HG03469 (cell line): Measurements from ENCODE around the gene PUM1.
"Not testable (repeated sequence)": the region's sequence is repeated elsewhere in the genome, so short reads cannot be mapped to it uniquely, and the experiment has no call there.

Experiments
- ATAC-seq: cut with Tn5 transposase; IDR thresholded peaks from one replicate; pipeline ENCODE4 v1.9.1; 2021; ENCODE audit warnings: mild to moderate bottlenecking, moderate library complexity, moderate number of reproducible peaks; ENCODE audit not compliant: unreplicated experiment

The PUM1 gene

DNA sequence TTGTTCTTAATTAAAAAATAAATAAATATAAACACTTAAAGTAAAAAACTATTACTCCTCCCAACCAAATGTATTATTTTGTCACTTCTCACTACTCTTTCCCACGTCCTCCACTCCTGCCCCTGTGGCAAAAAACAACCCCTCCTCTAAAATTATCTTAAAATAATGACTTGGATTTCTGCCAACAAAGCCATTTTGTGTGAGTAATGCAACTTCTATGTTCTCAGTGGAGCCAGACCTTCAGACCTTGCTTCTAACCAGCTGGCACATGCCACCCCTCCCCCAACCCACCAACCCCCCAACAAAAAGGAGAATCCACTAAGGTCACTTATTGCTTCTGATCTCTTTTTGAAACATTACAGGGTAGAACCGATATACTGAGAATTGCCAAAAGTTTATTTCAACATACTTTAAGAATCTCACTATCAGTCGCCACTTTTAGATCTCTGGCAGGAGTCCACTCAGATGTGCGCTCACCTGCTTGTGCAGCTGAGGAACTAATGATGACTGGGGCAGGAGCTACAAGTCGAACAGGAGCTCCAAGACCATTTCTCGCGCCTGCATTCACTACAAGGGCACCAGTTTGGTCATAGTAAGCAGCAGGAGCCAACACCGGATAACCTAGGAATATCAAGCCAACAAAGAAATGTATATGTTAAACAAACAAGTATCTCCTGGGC is 98.7 kb downstream of the PUM1 start:
- ATAC-seq: no peak

DNA sequence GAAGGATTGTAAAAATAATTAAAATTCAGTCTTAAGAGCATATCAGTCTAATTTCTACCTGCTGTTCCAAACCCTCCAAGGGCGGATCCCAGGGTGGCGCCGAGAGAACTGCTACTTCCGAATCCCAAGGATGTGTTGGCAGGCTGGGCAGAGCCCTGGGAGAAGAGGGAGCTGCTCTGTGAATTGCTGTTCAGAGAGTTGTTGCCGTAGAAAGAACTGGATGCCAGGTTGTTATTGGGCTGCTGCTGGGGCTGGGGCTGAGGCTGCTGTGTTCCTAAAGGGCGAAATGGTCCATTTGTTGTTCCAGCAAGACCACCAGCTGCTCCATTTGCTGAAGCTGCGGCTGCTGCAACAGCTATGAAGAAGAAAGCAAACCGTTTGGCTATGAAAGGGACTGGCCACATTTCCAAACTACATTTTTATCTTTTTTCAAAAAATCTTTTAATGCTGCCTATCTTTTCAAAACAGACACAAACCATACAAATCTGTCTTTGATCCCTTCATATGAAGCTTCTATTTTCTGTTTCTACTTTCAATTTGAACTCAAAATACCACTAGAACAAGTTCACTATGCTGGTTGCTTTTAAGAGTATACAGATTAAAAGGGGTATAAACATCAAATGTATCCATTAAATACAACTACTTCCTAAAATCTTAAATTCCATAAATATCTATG is 99.5 kb downstream of the PUM1 start:
- no peak for ATAC-seq

DNA sequence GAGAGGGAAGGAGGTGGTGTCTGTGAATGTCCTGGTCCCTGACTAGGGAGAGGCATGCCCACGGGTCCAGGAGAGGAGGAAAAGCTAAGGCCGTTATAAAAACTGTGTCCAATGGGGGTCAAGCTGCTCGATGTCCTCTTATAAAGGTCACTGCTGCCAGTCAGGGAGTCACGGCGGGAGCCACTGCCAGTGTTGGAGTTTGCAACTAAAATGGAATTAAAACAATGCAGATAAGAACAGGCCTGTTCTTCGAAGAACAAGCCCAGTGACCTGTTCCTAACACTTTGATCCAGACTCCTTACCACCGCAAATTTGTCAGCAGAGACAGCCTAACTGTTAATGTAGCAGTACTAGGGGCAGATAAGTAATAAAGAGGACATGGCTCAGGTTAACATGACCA is 100.8 kb downstream of the PUM1 start:
- ATAC-seq: no peak

DNA sequence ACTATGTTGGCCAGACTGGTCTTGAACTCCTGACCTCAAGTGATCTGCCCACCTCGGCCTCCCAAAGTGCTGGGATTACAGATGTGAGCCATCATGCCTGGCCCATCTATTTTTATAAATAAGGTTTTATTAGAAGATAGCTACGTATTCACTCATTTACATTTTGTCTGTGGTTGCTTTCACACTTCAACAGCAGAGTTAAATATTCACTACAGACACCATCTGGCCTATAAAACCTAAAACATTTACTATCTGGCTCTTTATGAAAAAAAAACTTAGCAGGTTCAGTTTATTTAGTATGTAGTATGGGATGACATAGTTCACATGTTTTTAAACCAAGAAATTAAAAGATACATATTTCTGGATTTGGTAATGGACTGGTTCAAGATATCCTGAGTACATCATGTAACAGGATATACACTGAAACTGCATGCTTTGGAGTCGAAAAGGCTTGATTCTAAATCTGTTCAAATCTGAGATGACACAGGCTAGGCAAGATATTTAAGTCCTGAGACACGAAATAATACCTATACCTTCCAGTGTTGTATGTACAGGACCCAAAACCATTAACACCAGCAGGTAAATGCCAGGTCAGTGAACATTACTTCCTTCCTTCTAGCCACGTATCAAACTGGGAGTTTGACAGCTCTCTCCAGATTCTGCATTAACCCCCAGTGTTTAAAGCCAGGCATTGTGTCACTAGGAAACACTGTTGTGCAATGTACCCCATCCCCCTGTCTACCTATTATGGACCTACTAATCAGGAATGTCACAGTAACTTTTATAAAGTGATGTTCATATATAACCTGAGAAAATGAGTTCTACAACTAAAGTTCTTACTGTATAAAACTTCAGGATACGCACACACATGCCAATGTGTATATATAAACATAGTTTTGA is 102.7 kb downstream of the PUM1 start:
- ATAC-seq: no peak

DNA sequence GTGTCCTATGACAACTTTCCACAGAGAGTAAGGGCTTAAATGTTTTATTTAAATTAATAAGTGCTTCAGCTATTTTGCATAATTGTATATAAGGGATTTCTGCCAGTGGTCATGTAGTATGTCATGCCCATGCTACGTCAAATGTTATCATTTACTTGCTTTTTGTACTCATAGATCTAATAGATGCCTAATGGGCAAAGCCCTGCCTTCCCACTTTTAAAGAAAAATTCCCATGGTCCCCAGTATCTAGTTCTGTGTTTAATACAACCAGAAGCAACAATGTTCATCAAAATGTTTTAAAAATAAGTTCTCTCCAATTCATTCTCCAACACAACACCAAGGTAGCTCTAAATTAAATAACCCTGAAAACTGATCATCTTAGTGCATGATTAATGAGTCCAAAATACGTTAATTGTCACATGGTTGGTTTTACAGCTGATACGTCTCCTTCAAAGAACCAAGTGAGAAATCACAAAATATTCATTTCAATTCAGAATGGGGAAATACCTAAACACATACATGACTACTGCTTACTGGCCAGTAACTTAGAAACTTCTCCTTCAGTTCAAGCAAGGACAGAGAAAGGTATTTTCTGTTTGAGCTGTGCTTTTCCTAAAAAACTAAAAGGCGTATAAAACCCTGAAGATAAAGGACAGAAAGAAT is 107.8 kb downstream of the PUM1 start:
- no peak for ATAC-seq

DNA sequence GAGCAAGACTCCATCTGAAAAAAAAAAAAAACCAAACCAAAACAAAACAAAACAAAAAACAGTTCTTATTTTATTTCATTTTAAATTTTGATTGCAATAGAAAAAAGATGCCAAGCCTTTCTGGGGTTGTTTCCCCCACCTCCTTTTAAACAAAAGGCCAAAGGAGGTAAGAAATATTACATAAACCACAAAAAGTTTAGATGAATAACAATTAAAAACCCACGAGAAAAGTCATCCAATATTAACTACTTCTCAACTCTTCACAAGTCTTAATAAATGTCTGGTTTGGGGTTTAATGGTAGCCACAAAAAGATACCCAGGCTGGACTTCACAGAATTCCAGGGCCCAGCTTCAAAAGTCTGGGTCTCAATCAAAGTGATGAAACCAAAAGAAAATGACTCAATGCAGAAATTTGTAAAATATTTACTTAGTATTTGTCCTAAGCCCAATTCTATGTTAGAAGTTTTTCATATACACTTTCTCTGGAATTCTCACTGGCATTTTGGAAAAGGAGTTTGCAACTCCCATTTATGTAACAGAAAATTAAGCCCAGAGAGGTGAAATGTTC is 110.0 kb downstream of the PUM1 start:
- no peak for ATAC-seq

DNA sequence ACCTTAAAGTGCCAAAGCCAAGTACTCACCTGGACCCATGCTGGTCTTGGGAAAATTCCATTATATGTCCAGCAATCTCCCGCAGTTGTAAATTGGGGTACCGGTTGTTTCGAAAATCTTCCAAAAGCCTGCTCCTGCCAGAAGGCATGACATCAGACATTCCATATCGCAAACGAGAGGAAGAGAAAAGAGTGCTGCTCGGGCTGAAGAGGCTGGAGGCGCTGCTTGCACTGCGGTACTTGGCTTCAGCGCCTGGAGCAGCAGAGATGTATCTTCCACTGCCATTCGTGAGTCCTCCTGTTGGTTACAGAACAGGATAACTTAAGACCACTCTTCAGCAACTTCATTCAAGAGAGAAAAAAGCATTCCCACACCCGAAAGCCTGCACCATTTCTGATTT is 111.8 kb downstream of the PUM1 start:
- no peak for ATAC-seq

DNA sequence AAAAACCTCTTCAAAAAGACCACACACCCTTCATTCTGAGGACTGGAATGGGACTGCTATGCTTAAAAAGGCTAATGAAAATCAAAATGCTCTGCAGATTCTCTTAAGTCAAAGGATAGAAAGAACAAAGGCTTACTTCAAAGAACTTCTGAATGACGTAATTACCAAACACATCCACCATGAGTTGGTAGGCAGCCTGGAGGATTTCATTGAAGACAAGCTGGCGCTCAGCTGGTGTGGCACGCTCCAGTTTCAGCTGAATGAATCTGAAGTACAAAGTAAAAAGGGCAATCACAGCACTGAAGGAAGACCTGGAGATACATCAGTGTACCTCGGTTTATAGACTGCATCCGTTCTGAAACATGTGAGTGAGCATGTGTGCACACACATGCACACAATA is 113.4 kb downstream of the PUM1 start:
- no peak for ATAC-seq

DNA sequence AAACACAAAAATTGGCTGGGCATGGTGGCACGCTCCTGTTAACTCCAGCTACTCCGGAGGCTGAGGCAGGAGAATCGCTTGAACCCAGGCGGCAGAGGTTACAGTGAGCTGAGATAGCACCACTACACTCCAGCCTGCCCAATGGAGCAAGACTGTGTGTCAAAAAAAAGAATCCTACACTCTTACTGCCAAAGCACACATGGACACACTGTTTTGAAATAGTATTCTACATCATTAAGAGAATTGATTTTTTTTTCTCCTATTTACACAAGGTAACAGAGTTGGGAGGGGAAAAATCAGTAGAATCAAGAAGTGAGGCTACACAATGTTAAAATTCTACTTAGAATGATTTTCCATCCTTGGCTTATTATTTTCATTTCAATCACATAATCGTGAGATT is 114.8 kb downstream of the PUM1 start:
- no peak for ATAC-seq

DNA sequence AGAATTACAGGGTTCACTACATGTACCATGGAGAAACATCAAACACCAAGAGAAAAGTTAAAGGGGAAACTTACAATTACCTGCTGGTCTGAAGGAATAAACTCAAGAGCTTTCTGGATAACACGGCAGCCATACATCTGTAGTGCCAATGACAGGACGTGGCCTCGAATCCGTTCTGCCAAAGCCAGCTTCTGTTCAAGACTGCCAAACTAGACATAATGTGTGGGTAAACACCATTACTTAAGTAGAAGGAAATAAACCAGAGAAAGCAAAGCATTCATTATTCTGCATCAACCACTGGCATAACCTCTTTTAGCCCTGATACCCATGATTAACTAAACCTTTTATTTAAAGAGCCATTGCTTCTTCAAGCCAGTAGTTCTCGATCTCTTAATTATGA is 115.5 kb downstream of the PUM1 start:
- ATAC-seq: no peak

DNA sequence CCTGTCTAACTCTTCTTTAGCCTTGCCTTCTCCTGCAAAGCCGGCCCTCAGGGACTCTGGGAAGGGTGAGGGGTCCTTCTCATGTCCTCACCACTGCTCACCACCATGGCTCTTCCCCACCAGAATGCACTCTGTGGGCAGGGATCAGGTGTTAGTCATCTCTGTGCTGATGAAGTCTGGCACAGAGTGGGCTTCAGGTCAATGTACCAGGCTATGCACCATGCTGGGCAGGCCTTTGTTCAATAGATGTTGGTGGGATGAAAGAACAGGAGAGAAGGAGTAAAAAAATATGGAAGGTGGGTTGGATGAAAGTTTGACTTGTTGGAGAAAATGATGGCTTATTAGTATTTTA is 116.1 kb downstream of the PUM1 start:
- ATAC-seq: not testable (repeated sequence)

DNA sequence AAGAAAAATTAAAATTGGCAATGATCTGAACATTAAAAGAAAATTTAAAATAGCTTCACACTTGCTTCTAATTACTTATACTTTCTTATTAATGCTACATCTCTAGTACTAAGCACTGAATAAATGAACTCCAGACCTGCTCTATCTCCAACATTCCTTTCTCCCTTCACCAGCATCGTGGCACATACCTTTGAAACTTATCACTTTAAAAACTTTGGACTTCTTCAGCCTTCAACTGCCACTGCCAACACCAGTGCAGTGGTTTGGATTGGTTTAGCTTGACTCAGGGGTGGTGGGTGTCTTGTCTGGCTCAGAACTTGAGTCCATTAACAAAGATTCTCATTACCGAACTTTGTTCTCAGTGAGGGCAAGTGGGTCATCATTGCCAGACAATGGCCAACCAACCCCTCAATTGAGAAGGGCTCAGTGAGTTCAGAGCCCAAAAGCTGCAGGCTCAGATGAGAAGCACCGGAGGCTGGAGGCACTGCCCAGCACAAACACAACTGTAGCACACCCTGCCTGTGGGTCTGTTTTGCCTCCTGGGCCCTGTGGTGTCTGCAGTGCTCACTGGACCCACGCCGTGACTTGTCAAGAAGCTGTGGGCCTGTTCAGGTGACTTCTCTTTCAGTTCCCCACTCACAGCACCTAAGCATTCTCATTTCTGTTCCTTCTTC is 116.6 kb downstream of the PUM1 start:
- not testable (repeated sequence) for ATAC-seq

DNA sequence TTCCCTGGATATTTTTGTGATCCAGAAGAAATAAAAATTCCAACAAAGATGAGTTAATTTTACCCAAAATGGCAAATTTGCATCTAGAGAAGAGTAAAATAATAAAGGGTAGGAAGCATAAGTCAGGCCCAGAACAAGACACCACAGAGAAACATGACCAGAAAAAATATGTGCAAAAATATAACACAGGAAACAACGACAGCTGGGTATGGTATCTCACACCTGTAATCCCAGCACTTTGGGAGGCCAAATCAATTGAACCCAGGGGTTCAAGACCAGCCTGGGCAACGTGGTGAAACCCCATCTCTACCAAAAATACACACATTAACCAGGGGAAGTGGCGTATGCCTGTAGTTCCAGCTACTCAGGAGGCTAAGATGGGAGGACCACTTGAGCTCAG is 117.2 kb downstream of the PUM1 start:
- no peak for ATAC-seq

DNA sequence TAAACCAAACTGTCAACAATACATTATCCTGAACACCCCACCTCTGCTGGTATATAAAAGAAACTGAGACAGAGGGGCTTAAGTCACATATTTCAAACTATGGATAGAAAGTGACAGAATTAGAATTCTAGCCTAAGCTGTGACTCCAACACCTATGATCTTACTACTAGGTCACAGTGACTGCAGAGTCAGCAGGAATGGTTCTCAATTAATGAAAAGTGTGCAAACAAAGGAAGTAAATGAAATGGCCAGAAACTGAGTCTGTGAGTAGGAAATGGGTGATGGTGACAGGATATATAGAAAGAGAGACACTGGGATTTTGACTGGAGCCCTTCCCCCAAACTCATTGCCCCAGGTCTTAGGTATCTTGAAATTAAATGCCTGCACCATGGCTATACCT is 118.3 kb downstream of the PUM1 start:
- no peak for ATAC-seq

DNA sequence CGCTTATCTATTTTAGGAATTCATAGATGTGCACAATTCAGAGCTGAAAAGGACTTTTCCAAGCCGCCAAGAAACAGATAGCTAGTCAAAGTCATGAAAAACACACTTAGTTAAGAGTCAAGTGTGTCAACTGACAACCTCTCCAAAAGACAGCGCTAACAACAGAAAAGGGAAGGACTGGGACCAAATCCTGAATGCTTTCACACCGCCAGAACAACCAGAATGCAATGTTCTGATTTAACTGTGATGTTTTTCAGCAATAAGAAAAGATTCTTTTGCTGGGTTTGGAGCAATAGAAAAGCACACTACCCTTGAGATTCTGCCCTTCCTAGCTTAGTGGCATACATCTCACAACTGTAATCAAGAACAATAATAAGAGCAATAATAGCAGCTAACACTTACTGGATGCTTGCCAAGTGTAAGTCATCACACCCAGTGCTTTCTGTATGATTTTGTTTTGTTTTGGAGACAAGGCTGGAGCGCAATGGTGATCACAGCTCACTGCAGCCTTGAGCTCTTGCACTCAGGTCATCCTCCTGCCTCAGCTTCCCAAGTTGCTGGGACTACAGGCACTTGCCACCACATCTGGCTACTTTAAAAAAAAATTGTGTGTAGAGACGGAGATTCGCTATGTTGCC is 123.1 kb downstream of the PUM1 start:
- no peak for ATAC-seq

DNA sequence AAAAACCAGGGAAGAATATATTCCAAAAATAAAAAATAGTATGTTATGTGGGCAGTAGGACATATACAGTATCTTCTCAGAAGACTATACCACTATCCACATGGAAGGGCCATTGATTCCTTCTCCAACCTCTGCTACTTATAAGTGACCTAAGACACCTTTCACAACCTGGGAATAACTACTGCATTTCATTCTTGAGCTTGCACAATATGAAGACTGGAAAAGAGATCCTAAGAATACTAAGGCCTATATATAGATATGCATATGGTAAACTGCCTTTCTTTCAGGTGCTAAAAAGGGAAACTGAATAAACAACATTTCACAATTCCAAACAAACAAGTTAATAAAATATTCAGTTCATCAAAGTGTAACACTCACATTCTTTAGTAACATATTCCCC is 125.0 kb downstream of the PUM1 start:
- ATAC-seq: no peak

DNA sequence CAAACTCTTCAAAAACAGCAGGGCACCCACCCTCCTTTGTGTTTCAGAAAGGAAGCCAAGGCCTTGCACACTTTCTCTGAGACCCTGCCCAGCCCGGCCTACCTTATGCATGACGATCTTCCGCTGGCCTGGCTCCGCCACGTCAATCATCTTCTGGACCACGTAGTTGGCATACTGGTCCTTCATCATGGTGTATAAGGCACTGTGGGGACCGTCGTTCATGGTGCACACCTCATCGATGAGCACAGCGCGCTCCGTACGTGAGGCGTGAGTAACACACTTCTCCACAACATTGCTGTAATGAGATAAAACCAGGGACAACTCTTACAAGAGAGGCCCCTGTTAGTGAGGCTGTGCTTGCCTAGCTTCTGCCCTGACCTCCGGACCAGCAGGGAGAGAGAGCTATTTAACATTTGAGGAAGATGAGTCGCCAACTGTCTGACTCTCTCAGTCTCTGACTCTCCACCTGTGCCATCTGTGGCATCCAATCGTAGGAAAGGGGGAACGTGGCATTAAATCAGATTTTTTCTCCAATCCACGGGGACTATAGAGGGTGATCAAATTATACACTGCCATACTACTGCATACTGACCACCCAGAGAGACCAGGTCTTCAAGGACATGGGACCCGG is 128.9 kb downstream of the PUM1 start:
- ATAC-seq: no peak

DNA sequence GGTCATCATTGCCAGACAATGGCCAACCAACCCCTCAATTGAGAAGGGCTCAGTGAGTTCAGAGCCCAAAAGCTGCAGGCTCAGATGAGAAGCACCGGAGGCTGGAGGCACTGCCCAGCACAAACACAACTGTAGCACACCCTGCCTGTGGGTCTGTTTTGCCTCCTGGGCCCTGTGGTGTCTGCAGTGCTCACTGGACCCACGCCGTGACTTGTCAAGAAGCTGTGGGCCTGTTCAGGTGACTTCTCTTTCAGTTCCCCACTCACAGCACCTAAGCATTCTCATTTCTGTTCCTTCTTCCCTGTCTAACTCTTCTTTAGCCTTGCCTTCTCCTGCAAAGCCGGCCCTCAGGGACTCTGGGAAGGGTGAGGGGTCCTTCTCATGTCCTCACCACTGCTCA is 129.8 kb downstream of the PUM1 start:
- not testable (repeated sequence) for ATAC-seq

DNA sequence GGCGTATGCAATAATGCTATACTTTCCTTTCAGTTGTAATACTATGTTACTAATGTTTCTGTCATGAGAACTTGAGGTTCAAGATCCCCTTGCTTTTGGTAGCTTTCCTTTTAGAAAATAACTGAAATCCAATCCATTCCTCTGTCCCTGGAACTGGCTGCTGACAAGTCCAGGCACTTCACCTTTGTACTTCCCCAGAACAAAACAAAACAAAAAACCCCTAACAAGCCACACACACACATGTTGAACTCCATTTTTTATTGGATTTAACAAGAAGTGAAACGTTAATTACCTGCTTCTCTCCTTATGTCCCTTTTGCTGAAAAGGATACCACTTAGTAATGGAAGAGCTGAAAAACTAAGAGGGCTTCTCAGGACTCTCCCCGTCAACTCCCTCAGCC is 130.9 kb downstream of the PUM1 start:
- ATAC-seq: no peak

DNA sequence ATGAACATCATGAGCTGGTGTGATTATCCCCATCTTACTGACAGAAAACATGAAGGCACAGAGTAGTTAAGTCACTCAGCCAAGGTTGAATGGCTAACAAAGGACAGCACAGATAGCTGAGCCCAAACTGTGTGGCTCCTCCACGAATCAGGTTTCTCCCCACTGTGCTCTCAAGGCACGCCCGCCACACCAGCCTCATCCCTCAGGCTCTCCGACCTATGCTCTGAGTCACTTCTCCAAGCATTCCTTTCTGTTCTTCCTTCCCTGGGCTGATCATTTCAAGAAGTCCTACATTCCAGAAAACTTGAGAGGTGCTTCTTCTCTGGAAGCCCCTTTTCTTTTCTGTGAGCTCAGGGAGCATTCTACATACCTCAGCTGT is 131.7 kb downstream of the PUM1 start:
- no peak for ATAC-seq
